Non-pigmented ciliary epithelial cell (primary cell): Measurements from ENCODE around the gene CASP4.
"Not testable (repeated sequence)": the region's sequence is repeated elsewhere in the genome, so short reads cannot be mapped to it uniquely, and the experiment has no call there.

ENCODE experiments used
- DNase-seq: peaks from one replicate; pipeline ENCODE4 v3.0.0-alpha.2; 2010; ENCODE audit warnings: low read depth

The CASP4 gene

GRCh38 chr11:104956528-104956927 lies 11.8 kb downstream of the CASP4 start:
- no peak for DNase-seq

- DNase-seq, result no peak
These were observed 21.5 kb downstream of the CASP4 start for GRCh38 chr11:104946907-104947306.

GRCh38 chr11:104944076-104944475 lies 24.3 kb downstream of the CASP4 start:
- no peak for DNase-seq

- no peak for DNase-seq
These were observed 24.8 kb downstream of the CASP4 start for GRCh38 chr11:104943561-104943960.

GRCh38 chr11:104934594-104934993 lies 33.8 kb downstream of the CASP4 start:
- DNase-seq, result no peak

- DNase-seq, result not testable (repeated sequence)
These were observed 34.3 kb downstream of the CASP4 start for GRCh38 chr11:104934073-104934472.

- DNase-seq, result no peak
These were observed 39.6 kb downstream of the CASP4 start for GRCh38 chr11:104928811-104929210.

GRCh38 chr11:104926771-104927611 lies 41.4 kb downstream of the CASP4 start:
- DNase-seq, result no peak

GRCh38 chr11:104925850-104926249 lies 42.5 kb downstream of the CASP4 start:
- no peak for DNase-seq

GRCh38 chr11:104918113-104918824 lies 50.1 kb downstream of the CASP4 start:
- DNase-seq, result peak; percentile 60

- no peak for DNase-seq
These were observed 50.9 kb downstream of the CASP4 start for GRCh38 chr11:104917271-104918112.

- no peak for DNase-seq
These were observed 51.9 kb downstream of the CASP4 start for GRCh38 chr11:104916442-104916841.

- DNase-seq, result no peak
These were observed 56.3 kb downstream of the CASP4 start for GRCh38 chr11:104912102-104912501.

- no peak for DNase-seq
These were observed 60.2 kb downstream of the CASP4 start for GRCh38 chr11:104908186-104908531.

- no peak for DNase-seq
These were observed 60.7 kb downstream of the CASP4 start for GRCh38 chr11:104907521-104908185.

- DNase-seq, result no peak
These were observed 63.1 kb downstream of the CASP4 start for GRCh38 chr11:104905271-104905670.

- no peak for DNase-seq
These were observed 69.1 kb downstream of the CASP4 start for GRCh38 chr11:104899226-104899625.

- DNase-seq, result no peak
These were observed 69.7 kb downstream of the CASP4 start for GRCh38 chr11:104898685-104899013.

- no peak for DNase-seq
These were observed 70.3 kb downstream of the CASP4 start, which contains the start of gene CASP12 for GRCh38 chr11:104897891-104898684. Gene CASP12, minus strand, starts transcription at chr11:104898460.

GRCh38 chr11:104895634-104896033 lies 72.7 kb downstream of the CASP4 start:
- no peak for DNase-seq

- DNase-seq, result no peak
These were observed 74.5 kb downstream of the CASP4 start for GRCh38 chr11:104893876-104894275.
